ENCODE data around the gene SPATS2. TPM values are rescaled to one million over a fixed set of nuclear protein-coding genes. Genes with fewer than 3 reads are reported as not detected.

The SPATS2 gene
- total RNA-seq, 1 experiment from 2014 or later, result 50.7 TPM

GRCh38 chr12:49458816-49459215, 91.6 kb downstream of the SPATS2 start:
- Histone ChIP-seq H3K4me3 (ENCODE audit: low read length) (no peak overlapping the region), H4K20me1 (ENCODE audit: insufficient read depth, low read depth, low read length) (no peaks in the 10 kb centered on the region; the same call in 1 of the 2 replicates), H3K27me3 (ENCODE audit: low read length) (no peaks in the 10 kb centered on the region), H2AFZ (ENCODE audit: low read length) (no peak overlapping the region), H3K9me2 (replicated peaks; ENCODE audit: insufficient read depth, low read length) (no peaks in the 10 kb centered on the region), H3K27ac (ENCODE audit: low read length) (no peak overlapping the region), H3K9me3 (ENCODE audit: low read length) (no peaks in the 10 kb centered on the region), H3K79me2 (ENCODE audit: low read length) (peaks cover 77% of the 10 kb centered on the region), H3K4me1 (ENCODE audit: low read length) (peaks cover 21% of the 10 kb centered on the region), H3K9ac (ENCODE audit: low read length) (no peak overlapping the region), H3K4me2 (ENCODE audit: low read depth, low read length, poor library complexity, severe bottlenecking) (no peak overlapping the region), H3K36me3 (ENCODE audit: insufficient read depth, low read length) (peaks cover 9% of the 10 kb centered on the region)
- no peak for DNase-seq

GRCh38 chr12:49461221-49461620, 94.0 kb downstream of the SPATS2 start:
- no peak overlapping the region for H3K4me3 ChIP-seq (ENCODE audit: low read length)
- H3K4me2 ChIP-seq (ENCODE audit: low read depth, low read length, poor library complexity, severe bottlenecking), result no peak overlapping the region
- H3K9me2 ChIP-seq (replicated peaks; ENCODE audit: insufficient read depth, low read length), result no peaks in the 10 kb centered on the region
- no peak overlapping the region for H2AFZ ChIP-seq (ENCODE audit: low read length)
- no peaks in the 10 kb centered on the region for H3K27me3 ChIP-seq (ENCODE audit: low read length)
- peaks cover 17% of the 10 kb centered on the region for H3K36me3 ChIP-seq (ENCODE audit: insufficient read depth, low read length)
- H3K27ac ChIP-seq (ENCODE audit: low read length), result no peak overlapping the region
- no peak for DNase-seq
- H3K4me1 ChIP-seq (ENCODE audit: low read length), result peaks cover 11% of the 10 kb centered on the region
- H3K79me2 ChIP-seq (ENCODE audit: low read length), result peaks cover 72% of the 10 kb centered on the region
- H4K20me1 ChIP-seq (ENCODE audit: insufficient read depth, low read depth, low read length), result no peaks in the 10 kb centered on the region; the same call in 1 of the 2 replicates
- H3K9ac ChIP-seq (ENCODE audit: low read length), result no peak overlapping the region
- H3K9me3 ChIP-seq (ENCODE audit: low read length), result no peaks in the 10 kb centered on the region

- H3K4me2 ChIP-seq (ENCODE audit: low read depth, low read length, poor library complexity, severe bottlenecking), result no peak overlapping the region
- H3K9me3 ChIP-seq (ENCODE audit: low read length), result no peaks in the 10 kb centered on the region
- no peak overlapping the region for H3K27ac ChIP-seq (ENCODE audit: low read length)
- H3K79me2 ChIP-seq (ENCODE audit: low read length), result peaks cover 70% of the 10 kb centered on the region
- H3K27me3 ChIP-seq (ENCODE audit: low read length), result no peaks in the 10 kb centered on the region
- peaks cover 14% of the 10 kb centered on the region for H3K4me1 ChIP-seq (ENCODE audit: low read length)
- H4K20me1 ChIP-seq (ENCODE audit: insufficient read depth, low read depth, low read length), result no peaks in the 10 kb centered on the region; the same call in 1 of the 2 replicates
- H3K9ac ChIP-seq (ENCODE audit: low read length), result no peak overlapping the region
- H3K9me2 ChIP-seq (replicated peaks; ENCODE audit: insufficient read depth, low read length), result no peaks in the 10 kb centered on the region
- H3K4me3 ChIP-seq (ENCODE audit: low read length), result no peak overlapping the region
- peaks cover 17% of the 10 kb centered on the region for H3K36me3 ChIP-seq (ENCODE audit: insufficient read depth, low read length)
- H2AFZ ChIP-seq (ENCODE audit: low read length), result no peak overlapping the region
- DNase-seq, result no peak
These were observed 95.0 kb downstream of the SPATS2 start for GRCh38 chr12:49462083-49462744.

- Histone ChIP-seq H3K4me1 (ENCODE audit: low read length) (peaks cover 34% of the 10 kb centered on the region), H2AFZ (ENCODE audit: low read length) (no peak overlapping the region), H3K9me2 (replicated peaks; ENCODE audit: insufficient read depth, low read length) (no peaks in the 10 kb centered on the region), H3K36me3 (ENCODE audit: insufficient read depth, low read length) (peaks cover 17% of the 10 kb centered on the region), H3K27me3 (ENCODE audit: low read length) (no peaks in the 10 kb centered on the region), H3K4me2 (ENCODE audit: low read depth, low read length, poor library complexity, severe bottlenecking) (no peak overlapping the region), H3K27ac (ENCODE audit: low read length) (no peak overlapping the region), H3K79me2 (ENCODE audit: low read length) (peaks cover 77% of the 10 kb centered on the region), H3K9me3 (ENCODE audit: low read length) (no peaks in the 10 kb centered on the region), H4K20me1 (ENCODE audit: insufficient read depth, low read depth, low read length) (no peaks in the 10 kb centered on the region; the same call in 1 of the 2 replicates), H3K9ac (ENCODE audit: low read length) (no peak overlapping the region), H3K4me3 (ENCODE audit: low read length) (no peak overlapping the region)
- DNase-seq, result no peak
These were observed 97.9 kb downstream of the SPATS2 start for GRCh38 chr12:49465132-49465531.

GRCh38 chr12:49470986-49471385, 103.7 kb downstream of the SPATS2 start:
- Histone ChIP-seq H3K4me3 (ENCODE audit: low read length) (no peak overlapping the region), H3K4me1 (ENCODE audit: low read length) (peaks cover 41% of the 10 kb centered on the region), H2AFZ (ENCODE audit: low read length) (no peak overlapping the region), H3K27ac (ENCODE audit: low read length) (peak overlapping the region; percentile 49), H3K9ac (ENCODE audit: low read length) (no peak overlapping the region), H3K4me2 (ENCODE audit: low read depth, low read length, poor library complexity, severe bottlenecking) (no peak overlapping the region), H4K20me1 (ENCODE audit: insufficient read depth, low read depth, low read length) (no peaks in the 10 kb centered on the region), H3K27me3 (ENCODE audit: low read length) (no peaks in the 10 kb centered on the region), H3K79me2 (ENCODE audit: low read length) (peaks cover 90% of the 10 kb centered on the region), H3K9me3 (ENCODE audit: low read length) (no peaks in the 10 kb centered on the region), H3K36me3 (ENCODE audit: insufficient read depth, low read length) (no peaks in the 10 kb centered on the region), H3K9me2 (replicated peaks; ENCODE audit: insufficient read depth, low read length) (no peaks in the 10 kb centered on the region)
- no peak for DNase-seq

DNA sequence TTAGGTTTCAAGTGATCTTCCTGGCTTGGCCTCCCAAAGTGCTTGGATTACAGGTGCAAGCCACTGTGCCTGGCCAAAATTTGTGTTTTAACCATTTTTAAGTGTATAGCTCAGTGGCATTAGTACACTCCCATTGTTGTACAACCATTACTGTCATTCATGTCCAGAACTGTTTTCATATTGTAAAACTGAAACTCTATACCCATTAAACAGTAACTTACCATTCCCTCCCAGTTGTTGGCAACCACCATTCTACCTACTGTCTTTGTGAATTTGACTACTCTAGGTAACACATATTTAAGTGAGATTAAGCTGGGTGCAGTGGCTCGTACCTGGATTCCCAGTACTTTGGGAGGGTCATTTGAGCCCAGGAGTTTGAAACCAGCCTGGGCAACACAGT, 104.3 kb downstream of the SPATS2 start:
- H4K20me1 ChIP-seq (ENCODE audit: insufficient read depth, low read depth, low read length), result no peaks in the 10 kb centered on the region

DNA sequence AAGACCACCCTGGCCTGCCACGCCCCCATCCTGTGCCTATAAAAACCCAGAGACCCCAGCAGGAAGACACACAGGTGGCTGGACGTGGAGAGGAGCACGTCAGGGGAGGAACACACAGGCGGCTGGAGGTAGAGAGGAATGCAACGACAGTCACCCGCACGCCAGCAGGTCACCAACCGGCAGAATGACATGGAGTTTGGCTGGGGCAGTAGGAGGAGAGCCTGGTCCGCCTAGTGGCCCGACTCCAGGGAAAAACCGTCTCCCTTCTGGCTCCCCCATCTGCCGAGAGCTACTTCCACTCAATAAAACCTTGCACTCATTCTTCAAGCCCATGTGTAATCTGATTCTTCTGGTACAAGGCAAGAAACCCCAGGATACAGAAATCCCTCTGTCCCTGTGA, 108.8 kb downstream of the SPATS2 start:
- Histone ChIP-seq H3K9ac (ENCODE audit: low read length) (no peak overlapping the region), H3K9me2 (replicated peaks; ENCODE audit: insufficient read depth, low read length) (no peaks in the 10 kb centered on the region), H3K4me1 (ENCODE audit: low read length) (no peaks in the 10 kb centered on the region; the same call in none of the 2 replicates), H3K4me3 (ENCODE audit: low read length) (no peak overlapping the region), H3K9me3 (ENCODE audit: low read length) (no peaks in the 10 kb centered on the region), H3K4me2 (ENCODE audit: low read depth, low read length, poor library complexity, severe bottlenecking) (no peak overlapping the region), H3K36me3 (ENCODE audit: insufficient read depth, low read length) (no peaks in the 10 kb centered on the region), H3K27ac (ENCODE audit: low read length) (no peak overlapping the region), H3K27me3 (ENCODE audit: low read length) (no peaks in the 10 kb centered on the region), H3K79me2 (ENCODE audit: low read length) (peaks cover 93% of the 10 kb centered on the region), H2AFZ (ENCODE audit: low read length) (no peak overlapping the region), H4K20me1 (ENCODE audit: insufficient read depth, low read depth, low read length) (no peaks in the 10 kb centered on the region)
- DNase-seq, result no peak

More for the DNA sequence above, 104.3 kb downstream of the SPATS2 start:
- peak overlapping the region; percentile 49 for H3K27ac ChIP-seq (ENCODE audit: low read length)
- no peaks in the 10 kb centered on the region for H3K9me2 ChIP-seq (replicated peaks; ENCODE audit: insufficient read depth, low read length)
- no peak overlapping the region for H3K4me3 ChIP-seq (ENCODE audit: low read length)
- H3K79me2 ChIP-seq (ENCODE audit: low read length), result peaks cover 90% of the 10 kb centered on the region
- no peak for DNase-seq
- no peaks in the 10 kb centered on the region for H3K9me3 ChIP-seq (ENCODE audit: low read length)
- no peaks in the 10 kb centered on the region for H3K36me3 ChIP-seq (ENCODE audit: insufficient read depth, low read length)
- peaks cover 35% of the 10 kb centered on the region for H3K4me1 ChIP-seq (ENCODE audit: low read length)
- no peak overlapping the region for H2AFZ ChIP-seq (ENCODE audit: low read length)
- H3K4me2 ChIP-seq (ENCODE audit: low read depth, low read length, poor library complexity, severe bottlenecking), result no peak overlapping the region
- no peaks in the 10 kb centered on the region for H3K27me3 ChIP-seq (ENCODE audit: low read length)
- H3K9ac ChIP-seq (ENCODE audit: low read length), result no peak overlapping the region

DNA sequence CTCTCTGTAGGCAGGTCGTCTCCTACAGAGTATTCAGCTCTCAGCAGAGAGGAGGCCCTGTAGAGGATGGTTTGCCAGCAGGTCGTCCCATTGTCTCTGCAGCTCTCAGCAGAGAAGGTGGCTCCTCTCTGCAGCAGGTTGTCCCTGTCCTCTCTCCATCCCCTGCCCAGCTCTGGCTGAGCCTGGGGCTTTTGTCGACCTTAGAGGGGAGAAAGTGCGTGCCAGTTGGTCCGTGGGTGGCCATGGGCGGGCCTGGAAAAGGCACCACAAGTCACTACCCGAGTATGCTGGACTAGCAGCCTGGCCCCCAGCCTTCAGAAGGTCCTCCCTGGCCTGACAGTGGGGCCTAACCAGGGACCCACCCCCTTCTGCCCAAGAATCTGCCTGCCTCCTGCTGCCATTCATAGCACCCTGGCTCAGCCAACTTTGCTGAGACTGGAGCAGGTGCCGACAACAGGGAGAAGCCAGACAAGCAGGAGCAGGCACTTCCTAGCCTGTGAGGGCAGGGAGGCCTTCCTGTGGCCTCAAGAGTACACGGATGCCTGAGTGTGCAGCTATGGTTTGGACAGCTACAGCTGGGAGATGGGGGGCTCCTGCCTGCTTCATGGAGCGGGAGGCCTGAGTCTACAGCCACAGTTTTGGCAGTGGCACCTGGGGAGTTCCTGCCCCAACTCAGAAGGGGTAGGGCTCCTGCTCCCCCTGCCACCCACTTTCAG, 111.8 kb downstream of the SPATS2 start:
- Histone ChIP-seq H3K27me3 (ENCODE audit: low read length) (no peaks in the 10 kb centered on the region), H3K9me2 (replicated peaks; ENCODE audit: insufficient read depth, low read length) (no peaks in the 10 kb centered on the region), H3K27ac (ENCODE audit: low read length) (no peak overlapping the region), H3K36me3 (ENCODE audit: insufficient read depth, low read length) (0 out of 2 replicates have a peak, but pooled peaks cover 5% of the 10 kb centered on the region), H3K9ac (ENCODE audit: low read length) (no peak overlapping the region), H3K9me3 (ENCODE audit: low read length) (no peaks in the 10 kb centered on the region), H3K4me3 (ENCODE audit: low read length) (no peak overlapping the region), H3K4me1 (ENCODE audit: low read length) (no peaks in the 10 kb centered on the region; the same call in none of the 2 replicates), H2AFZ (ENCODE audit: low read length) (no peak overlapping the region), H3K79me2 (ENCODE audit: low read length) (peaks cover 93% of the 10 kb centered on the region), H4K20me1 (ENCODE audit: insufficient read depth, low read depth, low read length) (no peaks in the 10 kb centered on the region), H3K4me2 (ENCODE audit: low read depth, low read length, poor library complexity, severe bottlenecking) (no peak overlapping the region)
- no peak for DNase-seq
